CD4-positive, alpha-beta T cell treated with Interleukin-6 for 4 hours (primary cell): ENCODE data around the gene SETBP1.
A peak's percentile ranks its signal among the peaks of the same experiment; 100 is the strongest.
"Not testable (repeated sequence)": the region's sequence is repeated elsewhere in the genome, so short reads cannot be mapped to it uniquely, and the experiment has no call there.

Experiments
- DNase-seq: peaks from one replicate; pipeline ENCODE4 v3.0.0-alpha.2; 2020; ENCODE audit warnings: mixed read lengths

SETBP1 gene

GRCh38 chr18:44708451-44709083 is 27.9 kb downstream of the SETBP1 start:
- no peak for DNase-seq

- DNase-seq: no peak
Measured at GRCh38 chr18:44709307-44710126, 28.8 kb downstream of the SETBP1 start.

GRCh38 chr18:44710931-44711330 is 30.2 kb downstream of the SETBP1 start:
- no peak for DNase-seq

- no peak for DNase-seq
Measured at GRCh38 chr18:44712025-44712424, 31.3 kb downstream of the SETBP1 start.

GRCh38 chr18:44713435-44713834 is 32.7 kb downstream of the SETBP1 start:
- no peak for DNase-seq

- DNase-seq: no peak
Measured at GRCh38 chr18:44714376-44714775, 33.7 kb downstream of the SETBP1 start.

GRCh38 chr18:44715245-44715644 is 34.6 kb downstream of the SETBP1 start:
- no peak for DNase-seq

- no peak for DNase-seq
Measured at GRCh38 chr18:44715842-44716241, 35.2 kb downstream of the SETBP1 start.

- peak; percentile 7 for DNase-seq
Measured at GRCh38 chr18:44716697-44717163, 36.0 kb downstream of the SETBP1 start.

- no peak for DNase-seq
Measured at GRCh38 chr18:44719519-44720060, 38.9 kb downstream of the SETBP1 start.

GRCh38 chr18:44721748-44722147 is 41.1 kb downstream of the SETBP1 start:
- not testable (repeated sequence) for DNase-seq

GRCh38 chr18:44723411-44723810 is 42.7 kb downstream of the SETBP1 start:
- no peak for DNase-seq

GRCh38 chr18:44724105-44724778 is 43.6 kb downstream of the SETBP1 start:
- DNase-seq: no peak

- DNase-seq: peak; percentile 68
Measured at GRCh38 chr18:44725300-44726058, 44.8 kb downstream of the SETBP1 start.

GRCh38 chr18:44726059-44726421 is 45.4 kb downstream of the SETBP1 start:
- no peak for DNase-seq

GRCh38 chr18:44727291-44727690 is 46.6 kb downstream of the SETBP1 start:
- DNase-seq: no peak

GRCh38 chr18:44729631-44730101 is 49.0 kb downstream of the SETBP1 start:
- peak; percentile 32 for DNase-seq

GRCh38 chr18:44730803-44731529 is 50.3 kb downstream of the SETBP1 start:
- no peak for DNase-seq

- no peak for DNase-seq
Measured at GRCh38 chr18:44731530-44732237, 51.0 kb downstream of the SETBP1 start.

- DNase-seq: no peak
Measured at GRCh38 chr18:44732238-44732563, 51.5 kb downstream of the SETBP1 start.

GRCh38 chr18:44732599-44732998 is 51.9 kb downstream of the SETBP1 start:
- no peak for DNase-seq
